Measurements from ENCODE around the gene CLIC4. TPM values are rescaled to one million over a fixed set of nuclear protein-coding genes. Genes with fewer than 3 reads are reported as not detected.

CLIC4 gene
- total RNA-seq, 1 donor from 2014 or later: 136 TPM

GRCh38 chr1:24763671-24764070 lies 18.4 kb downstream of the CLIC4 start:
- no peak for TF ChIP-seq CTCF (IDR thresholded peaks at IDR 0.05; ENCODE audit: unreplicated experiment)
- Mint-ChIP-seq H3K4me1 (peaks cover 12% of the 10 kb centered on the region), H3K4me3 (no peak overlapping the region), H3K27ac (no peak overlapping the region), H3K27me3 (ENCODE audit: low read depth) (no peaks in the 10 kb centered on the region), H3K9me3 (no peaks in the 10 kb centered on the region), H3K36me3 (no peaks in the 10 kb centered on the region)
- DNase-seq (ENCODE audit: low spot score in 2 of 2, unreplicated experiment in 2 of 2): no peak

- H3K4me1 Mint-ChIP-seq: peaks cover 13% of the 10 kb centered on the region
- H3K27ac Mint-ChIP-seq: peak overlapping the region; percentile 87
These were observed 19.2 kb downstream of the CLIC4 start for GRCh38 chr1:24764439-24764838.

GRCh38 chr1:24764848-24765247 lies 19.6 kb downstream of the CLIC4 start:
- H3K27ac Mint-ChIP-seq: peak overlapping the region; percentile 87
- no peaks in the 10 kb centered on the region for H3K36me3 Mint-ChIP-seq
- H3K27me3 Mint-ChIP-seq (ENCODE audit: low read depth): no peaks in the 10 kb centered on the region
- no peak for DNase-seq (ENCODE audit: low spot score in 2 of 2, unreplicated experiment in 2 of 2)
- no peaks in the 10 kb centered on the region for H3K9me3 Mint-ChIP-seq
- no peak for TF ChIP-seq CTCF (IDR thresholded peaks at IDR 0.05; ENCODE audit: unreplicated experiment)
- H3K4me1 Mint-ChIP-seq: peaks cover 16% of the 10 kb centered on the region
- no peak overlapping the region for H3K4me3 Mint-ChIP-seq

More at GRCh38 chr1:24764439-24764838, 19.2 kb downstream of the CLIC4 start:
- H3K9me3 Mint-ChIP-seq: no peaks in the 10 kb centered on the region
- H3K27me3 Mint-ChIP-seq (ENCODE audit: low read depth): no peaks in the 10 kb centered on the region
- no peak for DNase-seq (ENCODE audit: low spot score in 2 of 2, unreplicated experiment in 2 of 2)
- no peaks in the 10 kb centered on the region for H3K36me3 Mint-ChIP-seq
- TF ChIP-seq CTCF (IDR thresholded peaks at IDR 0.05; ENCODE audit: unreplicated experiment): no peak
- no peak overlapping the region for H3K4me3 Mint-ChIP-seq

- no peak for DNase-seq (ENCODE audit: low spot score in 2 of 2, unreplicated experiment in 2 of 2)
- Mint-ChIP-seq H3K27me3 (ENCODE audit: low read depth) (no peaks in the 10 kb centered on the region), H3K36me3 (no peaks in the 10 kb centered on the region), H3K27ac (peak overlapping the region; percentile 77), H3K4me1 (peaks cover 20% of the 10 kb centered on the region), H3K9me3 (no peaks in the 10 kb centered on the region), H3K4me3 (no peak overlapping the region)
- no peak for TF ChIP-seq CTCF (IDR thresholded peaks at IDR 0.05; ENCODE audit: unreplicated experiment)
These were observed 20.2 kb downstream of the CLIC4 start for GRCh38 chr1:24765308-24765988.

GRCh38 chr1:24767351-24767750 lies 22.1 kb downstream of the CLIC4 start:
- H3K4me1 Mint-ChIP-seq: peaks cover 29% of the 10 kb centered on the region

More at GRCh38 chr1:24767351-24767750, 22.1 kb downstream of the CLIC4 start:
- no peaks in the 10 kb centered on the region for H3K27me3 Mint-ChIP-seq (ENCODE audit: low read depth)
- no peaks in the 10 kb centered on the region for H3K9me3 Mint-ChIP-seq
- H3K4me3 Mint-ChIP-seq: no peak overlapping the region
- H3K27ac Mint-ChIP-seq: no peak overlapping the region
- DNase-seq (ENCODE audit: low spot score in 2 of 2, unreplicated experiment in 2 of 2): no peak
- TF ChIP-seq CTCF (IDR thresholded peaks at IDR 0.05; ENCODE audit: unreplicated experiment): no peak
- no peaks in the 10 kb centered on the region for H3K36me3 Mint-ChIP-seq
